ENCODE data around the gene C10orf90. TPM values are rescaled to one million over a fixed set of nuclear protein-coding genes. Genes with fewer than 3 reads are reported as not detected.

C10orf90 gene
- total RNA-seq, 4 donors from 2014 or later, result 2.1 to 6.5 (median 4.1) TPM

- TF ChIP-seq POLR2AphosphoS5 (IDR thresholded peaks at IDR 0.05) (no peak), POLR2A (IDR thresholded peaks at IDR 0.05) (no peak), CTCF (IDR thresholded peaks at IDR 0.05) (no peak), EP300 (IDR thresholded peaks at IDR 0.05) (no peak)
- Histone ChIP-seq H3K4me3 (no peak overlapping the region), H3K9me3 (no peaks in the 10 kb centered on the region), H3K36me3 (no peaks in the 10 kb centered on the region), H3K27me3 (no peaks in the 10 kb centered on the region), H3K27ac (no peak overlapping the region), H3K4me1 (no peaks in the 10 kb centered on the region)
- no peak for DNase-seq (ENCODE audit: low spot score in 2 of 2)
- WGBS, result 60% methylated on average over 4 of the region's 4 CpGs
Observed at GRCh38 chr10:126500185-126500584, 170.3 kb downstream of the C10orf90 start.

- H3K9me3 ChIP-seq, result no peaks in the 10 kb centered on the region
- no peaks in the 10 kb centered on the region for H3K27me3 ChIP-seq
- TF ChIP-seq POLR2AphosphoS5 (IDR thresholded peaks at IDR 0.05), result no peak
- TF ChIP-seq EP300 (IDR thresholded peaks at IDR 0.05), result no peak
- no peak for TF ChIP-seq CTCF (IDR thresholded peaks at IDR 0.05)
- no peak for TF ChIP-seq POLR2A (IDR thresholded peaks at IDR 0.05)
- WGBS, result 97% methylated on average over 6 of the region's 6 CpGs
- H3K27ac ChIP-seq, result no peak overlapping the region
- H3K4me3 ChIP-seq, result no peak overlapping the region
- no peak for DNase-seq (ENCODE audit: low spot score in 2 of 2)
- H3K36me3 ChIP-seq, result no peaks in the 10 kb centered on the region
- H3K4me1 ChIP-seq, result no peaks in the 10 kb centered on the region
Observed at GRCh38 chr10:126499744-126500143, 170.7 kb downstream of the C10orf90 start.

- no peaks in the 10 kb centered on the region for H3K36me3 ChIP-seq
- no peak for TF ChIP-seq POLR2AphosphoS5 (IDR thresholded peaks at IDR 0.05)
- no peak for TF ChIP-seq CTCF (IDR thresholded peaks at IDR 0.05)
- TF ChIP-seq POLR2A (IDR thresholded peaks at IDR 0.05), result no peak
- TF ChIP-seq EP300 (IDR thresholded peaks at IDR 0.05), result no peak
- H3K4me3 ChIP-seq, result no peak overlapping the region
- no peaks in the 10 kb centered on the region for H3K4me1 ChIP-seq
- no peak overlapping the region for H3K27ac ChIP-seq
- no peak for DNase-seq (ENCODE audit: low spot score in 2 of 2)
- no peaks in the 10 kb centered on the region for H3K27me3 ChIP-seq
- no peaks in the 10 kb centered on the region for H3K9me3 ChIP-seq
- WGBS, result 92% methylated on average over 2 of the region's 2 CpGs
Observed at GRCh38 chr10:126497672-126498071, 172.8 kb downstream of the C10orf90 start.

- Histone ChIP-seq H3K27me3 (no peaks in the 10 kb centered on the region), H3K9me3 (no peaks in the 10 kb centered on the region), H3K4me1 (no peaks in the 10 kb centered on the region), H3K4me3 (no peak overlapping the region), H3K27ac (no peak overlapping the region), H3K36me3 (no peaks in the 10 kb centered on the region)
- no peak for TF ChIP-seq EP300 (IDR thresholded peaks at IDR 0.05)
- no peak for TF ChIP-seq CTCF (IDR thresholded peaks at IDR 0.05)
- no peak for DNase-seq (ENCODE audit: low spot score in 2 of 2)
- 92% methylated on average over 16 of the region's 16 CpGs for WGBS
Observed at GRCh38 chr10:126496771-126497545, 173.5 kb downstream of the C10orf90 start.

- no peaks in the 10 kb centered on the region for H3K4me1 ChIP-seq
- H3K27ac ChIP-seq, result no peak overlapping the region
- no peak overlapping the region for H3K4me3 ChIP-seq
- DNase-seq (ENCODE audit: low spot score in 2 of 2), result no peak
- WGBS, result 70% methylated on average over 7 of the region's 7 CpGs
- H3K27me3 ChIP-seq, result no peaks in the 10 kb centered on the region
- H3K9me3 ChIP-seq, result no peaks in the 10 kb centered on the region
- H3K36me3 ChIP-seq, result no peaks in the 10 kb centered on the region
- no peak for TF ChIP-seq POLR2AphosphoS5 (IDR thresholded peaks at IDR 0.05)
- no peak for TF ChIP-seq CTCF (IDR thresholded peaks at IDR 0.05)
- TF ChIP-seq EP300 (IDR thresholded peaks at IDR 0.05), result no peak
- TF ChIP-seq POLR2A (IDR thresholded peaks at IDR 0.05), result no peak
Observed at GRCh38 chr10:126491476-126491875, 179.0 kb downstream of the C10orf90 start.

All from suprapubic skin (tissue), 4 donors.